GM12878 (cell line): ENCODE results near the gene OXER1.

Experiments
- CTCF ChIP-seq, 3 experiments: IDR thresholded peaks in 2 of 3; conservative IDR thresholded peaks in 1 of 3; 2 replicates each; pipeline ENCODE4 v1.5.1; 2011; ENCODE audit warnings: low read depth in 3 of 3, low read length in 3 of 3, mild to moderate bottlenecking in 3 of 3, control low read depth in 2 of 3, moderate library complexity in 2 of 3, inconsistent platforms in 1 of 3, mixed read lengths in 1 of 3; ENCODE audit not compliant: control insufficient read depth in 2 of 3, insufficient read depth in 1 of 3; ENCODE audit errors: extremely low read depth in 1 of 3
- ESRRA ChIP-seq: IDR thresholded peaks from 2 replicates; pipeline ENCODE4 v1.6.1; 2012; ENCODE audit warnings: mild to moderate bottlenecking, low read length, improper control_type of control experiment
- EZH2 ChIP-seq: IDR thresholded peaks from 2 replicates; pipeline ENCODE4 v1.6.1; 2012; ENCODE audit warnings: low read depth, mild to moderate bottlenecking, control low read depth, inconsistent platforms, low read length, borderline replicate concordance; ENCODE audit not compliant: control insufficient read depth
- FOS ChIP-seq: IDR thresholded peaks from 3 replicates; pipeline ENCODE4 v1.6.1; 2011; ENCODE audit warnings: borderline replicate concordance; ENCODE audit not compliant: insufficient read length; ENCODE audit errors: extremely low read depth
- PAX5 ChIP-seq: IDR thresholded peaks from 2 replicates; pipeline ENCODE4 v1.6.1; 2011; ENCODE audit warnings: low read depth, low read length, borderline replicate concordance
- ZNF217 ChIP-seq: fragments of 450-650 bp; IDR thresholded peaks from 2 replicates; pipeline ENCODE4 v1.6.1; 2017; ENCODE audit warnings: antibody characterized with exemption, mild to moderate bottlenecking

GRCh38 chr2:42800461-42800962 lies 36.6 kb upstream of the OXER1 start:
- TF ChIP-seq ESRRA (no peak), FOS (no peak), CTCF (IDR thresholded peaks at IDR 0.05 in 2 of 3, conservative IDR thresholded peaks at IDR 0.05 in 1 of 3; ENCODE audit: control insufficient read depth in 2 of 3, extremely low read depth in 1 of 3, insufficient read depth in 1 of 3, low read depth in 3 of 3, low read length in 3 of 3) (no peak), PAX5 (no peak), ZNF217 (no peak), EZH2 (no peak)
